Esophagus (tissue), 2 donors: ENCODE results near the gene CAMP. TPM values are rescaled to one million over a fixed set of nuclear protein-coding genes. Genes with fewer than 3 reads are reported as not detected.

ENCODE experiments used
- H3K27ac ChIP-seq, 2 donors: one replicate each; pipeline ENCODE4 v1.5.1; 2013; ENCODE audit warnings: low read depth in 2 of 2, mild to moderate bottlenecking in 2 of 2, inconsistent platforms in 1 of 2, low read length in 1 of 2, moderate library complexity in 1 of 2
- H3K27me3 ChIP-seq, 2 donors: one replicate each; pipeline ENCODE4 v1.6.1; 2013; ENCODE audit warnings: low read length in 2 of 2, control low read depth in 1 of 2, mild to moderate bottlenecking in 1 of 2; ENCODE audit not compliant: insufficient read depth in 2 of 2, control insufficient read depth in 1 of 2
- H3K36me3 ChIP-seq, 2 donors: one replicate each; pipeline ENCODE4 v1.6.1; 2013; ENCODE audit warnings: low read length in 1 of 2; ENCODE audit not compliant: control insufficient read depth in 2 of 2, insufficient read depth in 2 of 2
- H3K4me1 ChIP-seq, 2 donors: one replicate each; pipeline ENCODE4 v1.6.1; 2013; ENCODE audit warnings: low read length in 1 of 2; ENCODE audit not compliant: control insufficient read depth in 2 of 2, insufficient read depth in 2 of 2
- H3K4me3 ChIP-seq, 2 donors: one replicate each; pipeline ENCODE4 v1.5.1; 2013; ENCODE audit warnings: low read length in 2 of 2, mild to moderate bottlenecking in 2 of 2, low read depth in 1 of 2, moderate library complexity in 1 of 2
- H3K9me3 ChIP-seq, 2 donors: one replicate each; pipeline ENCODE4 v1.6.1; 2013; ENCODE audit warnings: mild to moderate bottlenecking in 2 of 2, low read depth in 1 of 2, low read length in 1 of 2, moderate library complexity in 1 of 2; ENCODE audit not compliant: control insufficient read depth in 2 of 2, insufficient read depth in 1 of 2
- WGBS, 2 donors: extraction: QIAGEN DNeasy Blood & Tissue Kit; methylation state at CpG; one replicate each; pipeline ENCODE4 v1.1.7; 2013; 5-methylcytosine and 5-hydroxymethylcytosine counted together
- polyA plus RNA-seq, 2 donors: library from polyadenylated mRNA; stranded (reverse); fragments of 200-250 nt; gene quantifications; one replicate each; pipeline ENCODE4 v1.2.3, GENCODE V29; 2013
- donor health status: healthy with polysubstance abuse.
- donor health status: Bipolar disorder and iron deficiency.

Gene CAMP
- under 1 TPM; 0.19 to 0.43 TPM for polyA plus RNA-seq

GRCh38 chr3:48222616-48223513 lies at the start of gene CAMP:
TSS of gene CAMP (plus strand) at chr3:48223495. CDS start at chr3:48223512, 17 bp downstream.
- Histone ChIP-seq H3K4me1 (peaks cover 2 to 11% of the 10 kb centered on the region in 2 donors), H3K27ac (no peak within 1 kb of the TSS)
- WGBS, 2 donors, result 61 to 72% methylated on average over 11 of the region's 11 CpGs

DNA sequence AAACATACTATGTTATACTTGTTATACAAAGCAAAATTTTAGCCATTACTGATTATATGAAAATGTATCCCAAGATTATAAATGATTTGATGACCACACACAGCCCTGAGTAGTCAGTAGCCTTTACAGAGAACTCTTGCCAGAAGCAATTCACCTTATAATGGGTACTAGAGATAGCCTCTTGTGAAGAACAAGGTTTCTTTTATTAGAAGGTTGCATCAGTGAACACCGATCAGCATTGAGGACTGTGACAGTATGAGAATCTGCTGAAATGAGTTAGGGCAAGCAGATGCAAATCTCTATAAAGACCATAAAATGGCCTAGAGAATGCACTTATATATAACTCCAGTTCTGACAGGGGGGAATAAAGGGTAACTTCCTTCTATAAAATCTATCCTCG lies 45.2 kb upstream of the CAMP start:
- 96 to 97% methylated on average over 2 of the region's 2 CpGs for WGBS, 2 donors
- Histone ChIP-seq H3K4me3 (no peak overlapping the region), H3K9me3 (no peaks in the 10 kb centered on the region), H3K36me3 (peaks cover 0 to 3% of the 10 kb centered on the region in 2 donors), H3K27me3 (no peaks in the 10 kb centered on the region), H3K27ac (no peak overlapping the region), H3K4me1 (no peaks in the 10 kb centered on the region)

More at GRCh38 chr3:48222616-48223513, at the start of gene CAMP:
- Histone ChIP-seq H3K27me3 (no peaks in the 10 kb centered on the region), H3K36me3 (no peaks in the 10 kb centered on the region), H3K9me3 (no peaks in the 10 kb centered on the region), H3K4me3 (no peak within 1 kb of the TSS)

DNA sequence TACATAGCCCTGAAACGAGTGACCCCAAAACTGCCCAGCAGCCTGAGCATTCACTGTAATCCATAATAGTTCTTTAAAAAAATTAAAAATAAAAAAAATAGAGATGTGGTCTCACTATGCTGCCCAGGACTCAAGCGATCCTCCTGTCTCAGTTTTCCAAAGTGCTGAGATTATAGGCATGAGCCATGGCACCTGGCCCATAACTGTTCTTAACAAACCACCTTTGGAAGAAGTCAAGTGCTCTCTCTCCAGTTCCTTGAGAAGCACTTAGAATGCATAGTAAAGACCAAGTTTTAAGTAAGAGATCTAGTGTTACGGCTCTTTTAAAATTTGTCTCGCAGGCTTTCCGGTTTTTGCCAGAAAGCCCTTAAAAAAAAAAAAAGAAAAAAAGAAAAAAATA lies 43.3 kb upstream of the CAMP start:
- no peaks in the 10 kb centered on the region for H3K4me1 ChIP-seq
- H3K4me3 ChIP-seq, result no peak overlapping the region
- no peak overlapping the region for H3K27ac ChIP-seq
- H3K36me3 ChIP-seq, result peaks cover 0 to 2% of the 10 kb centered on the region in 2 donors
- no peaks in the 10 kb centered on the region for H3K27me3 ChIP-seq
- H3K9me3 ChIP-seq, result no peaks in the 10 kb centered on the region
- WGBS, 2 donors, result 95 to 98% methylated on average over 5 of the region's 5 CpGs

GRCh38 chr3:48180531-48181253 lies 42.6 kb upstream of the CAMP start:
- Histone ChIP-seq H3K36me3 (peaks cover 0 to 2% of the 10 kb centered on the region in 2 donors), H3K27me3 (no peaks in the 10 kb centered on the region), H3K4me3 (no peak overlapping the region), H3K27ac (no peak overlapping the region), H3K9me3 (no peaks in the 10 kb centered on the region), H3K4me1 (no peaks in the 10 kb centered on the region)
- 72 to 74% methylated on average over 5 of the region's 5 CpGs for WGBS, 2 donors

- Histone ChIP-seq H3K36me3 (no peaks in the 10 kb centered on the region), H3K27me3 (no peaks in the 10 kb centered on the region), H3K9me3 (no peaks in the 10 kb centered on the region), H3K4me3 (no peak overlapping the region), H3K4me1 (peaks cover 0 to 2% of the 10 kb centered on the region in 2 donors), H3K27ac (no peak overlapping the region)
- WGBS, 2 donors, result 87 to 89% methylated on average over 2 of the region's 2 CpGs
Measured at GRCh38 chr3:48184299-48184698, 39.0 kb upstream of the CAMP start.

DNA sequence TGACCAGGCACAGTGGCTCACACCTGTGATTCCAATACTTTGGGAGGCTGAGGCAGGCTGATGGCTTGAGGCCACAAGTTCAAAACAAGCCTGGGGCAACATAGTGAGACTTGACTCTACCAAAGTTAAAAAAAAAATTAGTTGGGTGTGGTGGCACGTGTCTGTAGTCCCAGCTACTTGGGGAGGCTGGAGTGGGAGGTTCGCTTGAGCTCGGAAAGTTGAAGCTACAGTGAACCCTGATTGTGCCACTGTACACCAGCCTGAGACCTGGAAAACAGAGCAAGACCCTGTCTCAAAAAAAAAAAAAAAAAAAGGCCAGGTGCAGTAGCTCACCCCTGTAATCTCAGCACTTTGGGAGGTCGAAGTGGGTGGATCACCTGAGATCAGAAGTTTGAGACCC lies 38.2 kb upstream of the CAMP start:
- H3K27me3 ChIP-seq, result no peaks in the 10 kb centered on the region
- H3K4me1 ChIP-seq, result peaks cover 0 to 2% of the 10 kb centered on the region in 2 donors
- no peak overlapping the region for H3K27ac ChIP-seq
- H3K4me3 ChIP-seq, result no peak overlapping the region
- no peaks in the 10 kb centered on the region for H3K36me3 ChIP-seq
- WGBS, 2 donors, result 77 to 83% methylated on average over 4 of the region's 4 CpGs
- no peaks in the 10 kb centered on the region for H3K9me3 ChIP-seq

DNA sequence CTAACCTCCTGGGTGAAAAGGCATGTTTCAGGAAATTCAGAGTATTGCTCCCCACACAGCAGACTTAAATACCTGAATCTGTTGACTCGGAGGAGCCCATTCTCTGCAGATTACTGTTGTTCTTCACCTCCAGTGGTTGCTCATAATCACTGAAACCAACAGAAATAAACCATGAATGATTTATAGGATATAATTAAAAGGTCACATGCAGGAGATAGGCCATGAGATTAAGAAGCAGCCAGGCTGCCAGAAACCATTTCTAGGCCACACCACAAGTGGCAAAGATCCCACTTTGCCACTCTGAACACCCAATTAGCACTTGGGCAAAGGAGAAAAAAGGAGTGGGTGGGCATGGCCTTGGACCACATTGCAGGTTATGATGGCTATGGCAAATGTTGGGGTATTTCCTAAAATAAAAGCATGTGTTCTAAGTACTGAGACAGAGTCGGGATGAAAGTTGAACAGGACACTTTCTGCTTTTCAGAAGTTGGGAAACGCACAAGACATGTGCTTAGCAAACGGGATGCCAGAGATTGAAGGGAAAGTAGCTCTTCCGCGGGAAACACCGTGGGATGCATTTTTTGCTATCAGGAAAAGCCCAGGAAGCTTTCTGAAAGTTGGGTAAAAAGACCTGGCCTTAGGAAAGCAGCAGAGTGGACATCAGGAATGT lies 36.5 kb upstream of the CAMP start:
- Histone ChIP-seq H3K4me3 (peak overlapping the region; percentile 75 to 81), H3K36me3 (no peaks in the 10 kb centered on the region), H3K4me1 (peaks cover 0 to 2% of the 10 kb centered on the region in 2 donors), H3K9me3 (no peaks in the 10 kb centered on the region), H3K27ac (no peak overlapping the region), H3K27me3 (no peaks in the 10 kb centered on the region)
- WGBS, 2 donors, result 24 to 29% methylated on average over 7 of the region's 7 CpGs

DNA sequence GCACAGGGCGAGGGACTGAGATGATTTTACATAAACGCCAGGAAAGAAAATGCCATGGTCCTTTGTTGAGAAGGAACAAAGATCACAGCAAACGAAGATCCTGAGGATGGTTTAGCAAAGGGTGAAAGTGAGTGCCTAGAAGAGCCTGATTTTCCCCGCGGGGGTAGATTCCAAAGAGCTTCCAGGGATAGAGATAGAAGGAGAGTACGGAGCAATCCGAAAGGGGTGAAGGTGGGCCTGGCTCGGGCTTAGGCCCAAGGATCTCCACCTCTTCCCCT lies 36.1 kb upstream of the CAMP start:
- Histone ChIP-seq H3K9me3 (no peaks in the 10 kb centered on the region), H3K27ac (no peak overlapping the region), H3K4me3 (peak overlapping the region; percentile 75 to 81), H3K4me1 (peaks cover 0 to 2% of the 10 kb centered on the region in 2 donors), H3K36me3 (no peaks in the 10 kb centered on the region), H3K27me3 (no peaks in the 10 kb centered on the region)
- WGBS, 2 donors, result 11 to 13% methylated on average over 8 of the region's 8 CpGs

DNA sequence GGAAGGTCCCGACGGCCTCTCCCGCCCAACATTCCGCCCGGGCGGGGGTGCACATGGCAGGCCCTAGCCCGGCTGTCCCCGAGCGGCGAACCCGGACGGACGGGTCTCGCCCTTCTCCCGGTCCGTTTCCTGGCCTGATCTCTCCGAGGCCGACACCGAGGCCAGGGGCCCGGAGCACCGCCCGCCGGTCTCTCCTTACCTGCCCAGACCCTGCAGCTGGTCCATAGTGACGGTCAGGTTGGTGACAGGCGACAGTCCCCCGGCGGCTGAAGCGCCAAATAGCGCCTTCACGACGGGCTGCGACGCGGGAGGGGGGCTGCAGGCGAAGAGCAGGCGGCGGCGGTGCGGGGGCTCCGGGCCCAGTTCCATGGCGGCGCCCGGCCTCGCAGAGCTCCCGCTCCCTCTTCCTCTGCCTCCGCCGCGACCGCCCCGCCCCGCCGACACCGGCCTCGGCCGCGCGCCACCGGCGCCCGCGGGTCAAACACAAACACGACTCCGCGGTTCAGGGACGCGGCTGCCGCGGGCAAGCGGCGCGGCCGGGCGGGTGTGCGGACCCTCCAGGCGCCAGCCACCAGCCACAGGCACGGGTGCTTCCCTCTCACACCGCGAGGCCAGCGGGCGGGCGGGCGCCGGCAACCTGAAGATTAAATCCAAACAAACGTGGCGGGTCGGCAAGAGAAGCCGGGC lies 35.6 kb upstream of the CAMP start:
- 0 to 1% methylated on average over 63 to 87 of the region's 87 CpGs for WGBS, 2 donors
- no peaks in the 10 kb centered on the region for H3K36me3 ChIP-seq
- H3K27me3 ChIP-seq, result no peaks in the 10 kb centered on the region
- peak overlapping the region; percentile 75 to 81 for H3K4me3 ChIP-seq
- H3K4me1 ChIP-seq, result peaks cover 0 to 2% of the 10 kb centered on the region in 2 donors
- no peaks in the 10 kb centered on the region for H3K9me3 ChIP-seq
- peak overlapping the region; percentile 14 to 37 for H3K27ac ChIP-seq
